Ramos (cell line): ENCODE results near the gene C3orf49.

Source experiments
- in situ Hi-C: fragments of 300-500 bp; cut with MboI; formaldehyde crosslinking; loops from one replicate; pipeline ENCODE4 v1.14.3; 2022; ENCODE audit warnings: low sequenced_read_pairs; ENCODE audit not compliant: unreplicated experiment

The C3orf49 gene

DNA sequence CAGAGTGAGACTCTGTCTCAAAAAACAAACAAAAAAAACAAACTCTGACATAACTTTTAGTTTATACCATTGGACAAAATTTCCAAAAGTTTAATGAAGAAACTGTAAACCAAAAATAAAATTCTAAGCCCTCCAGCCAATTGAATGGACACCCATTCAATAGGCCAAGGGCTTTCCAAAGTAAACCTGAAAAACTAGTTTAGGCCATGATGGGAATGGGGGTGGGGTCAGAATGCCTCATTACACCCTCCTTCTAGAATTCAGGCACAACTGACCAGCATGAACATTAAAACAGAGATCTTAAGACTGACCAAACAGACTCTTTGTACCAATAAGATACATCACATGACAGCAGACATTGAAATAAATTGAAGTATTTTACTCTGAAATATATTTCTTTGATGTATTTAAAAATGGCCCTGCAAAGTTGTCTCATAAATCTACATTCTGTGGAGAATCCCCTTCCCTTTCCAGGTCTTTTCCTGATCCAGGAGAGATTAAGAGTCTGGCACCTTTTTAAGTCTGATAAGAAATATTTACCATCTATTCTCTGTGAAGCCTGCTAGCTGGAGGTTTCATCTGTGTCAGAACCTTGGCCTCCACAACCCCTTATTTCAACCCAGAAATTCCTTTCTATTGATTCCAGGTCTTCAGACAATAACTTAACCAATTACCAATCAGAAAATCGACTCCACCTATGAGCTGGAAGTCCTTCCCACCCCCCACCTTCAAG, 28.8 kb downstream of the C3orf49 start:
- in situ Hi-C loops: no loop called here

GRCh38 chr3:63849175-63849574, 30.1 kb downstream of the C3orf49 start:
- in situ Hi-C loops: no loop called here

DNA sequence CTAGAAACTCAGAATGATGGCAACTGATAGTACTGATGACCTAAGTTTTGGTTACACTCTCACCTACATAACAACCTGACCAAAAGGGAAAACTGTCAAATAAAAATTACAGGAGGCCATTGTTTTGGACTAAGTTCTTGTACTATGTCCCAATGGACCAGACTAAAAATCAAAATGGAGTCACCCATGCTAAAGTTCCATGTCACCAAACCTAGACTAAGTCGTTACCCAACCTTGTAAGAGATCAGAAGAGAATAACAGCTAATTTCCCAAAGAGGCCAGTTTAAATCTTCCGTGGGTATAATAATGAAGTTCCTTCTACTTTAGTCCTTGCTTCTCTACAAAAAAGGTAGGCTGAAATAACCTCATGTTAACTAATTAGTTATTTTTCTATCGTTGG, 32.2 kb downstream of the C3orf49 start:
- in situ Hi-C loops: no loop called here

GRCh38 chr3:63853106-63853505, 34.0 kb downstream of the C3orf49 start:
- in situ Hi-C loops: no loop called here

GRCh38 chr3:63855333-63855940, 36.3 kb downstream of the C3orf49 start:
- in situ Hi-C loops: no loop called here

GRCh38 chr3:63857311-63857710, 38.2 kb downstream of the C3orf49 start:
- in situ Hi-C loops: no loop called here

DNA sequence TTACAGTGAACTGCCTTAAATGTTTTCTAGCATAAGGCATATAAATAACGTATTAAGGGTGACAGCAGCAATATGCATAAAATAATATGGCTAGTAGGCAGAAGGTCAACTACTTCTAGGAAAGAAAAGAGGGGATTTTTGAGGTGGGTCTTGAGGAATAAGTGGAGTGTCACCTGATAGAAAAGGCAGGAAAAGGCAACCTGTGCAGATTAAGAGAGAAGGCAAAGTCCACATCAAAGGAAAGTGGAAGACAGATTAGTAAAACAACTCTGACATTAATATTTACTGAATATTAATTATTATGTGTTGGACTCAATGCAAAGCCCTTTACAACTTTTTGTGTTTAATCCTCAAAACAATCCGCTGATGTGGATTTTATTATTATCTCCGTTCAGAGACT, 41.7 kb downstream of the C3orf49 start:
- in situ Hi-C loops: no loop called here

DNA sequence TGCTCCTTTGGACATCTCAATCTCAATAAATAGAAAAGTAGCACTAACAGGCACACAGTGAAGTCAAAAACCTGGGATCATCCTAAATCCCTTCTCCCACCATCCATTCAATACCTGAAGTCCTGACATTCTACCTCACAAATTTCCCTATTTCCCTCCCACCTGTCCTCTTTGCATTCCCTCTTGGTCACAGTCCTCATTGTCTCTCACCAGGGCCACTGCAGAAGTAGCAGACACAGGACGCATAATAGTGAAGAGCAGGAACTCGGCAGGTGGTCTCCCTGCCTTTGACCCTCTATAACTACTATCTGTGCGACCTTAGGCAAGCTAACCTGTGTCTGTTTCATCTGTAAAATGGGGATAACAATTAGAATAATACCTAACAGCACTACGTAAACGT, 42.2 kb downstream of the C3orf49 start:
- in situ Hi-C loops: no loop called here

- in situ Hi-C loops: no loop called here
Measured at GRCh38 chr3:63862804-63863149, 43.7 kb downstream of the C3orf49 start.

GRCh38 chr3:63863150-63864007, 44.3 kb downstream of the C3orf49 start, which contains the start of the genes ATXN7 and THOC7:
Gene ATXN7, plus strand, starts transcription at chr3:63863867. Its CDS starts 48,732 bp downstream, at chr3:63912599.
Gene THOC7, minus strand, starts transcription at chr3:63863805. Its CDS starts 15 bp downstream, at chr3:63863790.
- in situ Hi-C loops: no loop called here

GRCh38 chr3:63864008-63864964, 45.2 kb downstream of the C3orf49 start:
- in situ Hi-C loops: no loop called here

DNA sequence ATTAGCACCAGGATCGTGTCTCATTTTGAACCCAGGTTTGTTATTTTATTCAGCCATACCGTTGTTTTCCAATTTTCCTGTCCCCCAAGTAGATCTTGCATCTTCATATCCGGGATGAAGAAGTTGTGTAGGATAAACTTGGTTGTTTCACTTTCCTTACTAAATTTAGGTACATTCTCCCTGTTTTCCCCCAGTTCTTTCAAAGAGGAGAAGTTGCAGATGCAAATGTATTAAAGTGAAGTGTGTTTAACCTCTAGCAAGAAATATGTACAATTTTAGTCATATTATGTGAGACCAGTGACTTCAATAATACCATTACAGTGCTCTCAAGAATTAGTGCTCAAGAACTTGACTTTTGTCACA, 45.8 kb downstream of the C3orf49 start:
- in situ Hi-C loops: no loop called here

DNA sequence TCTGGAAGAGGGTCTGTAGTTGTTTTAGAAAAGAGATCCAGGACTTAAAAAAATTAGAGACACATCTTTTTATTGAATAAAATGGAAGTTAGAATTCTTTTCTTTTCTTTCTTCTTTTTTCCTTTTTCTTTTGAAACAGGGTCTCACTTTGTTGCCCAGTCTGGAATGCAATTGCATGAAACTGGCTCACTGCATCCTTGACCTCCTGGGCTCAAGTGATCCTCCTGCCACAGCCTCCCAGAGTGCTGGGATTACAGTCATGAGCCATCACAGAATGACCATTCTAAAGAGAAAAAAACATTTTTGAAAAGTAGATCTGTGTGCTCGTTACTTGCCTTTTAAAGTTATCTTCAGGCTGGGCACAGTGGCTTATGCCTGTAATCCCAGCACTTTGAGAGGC, 48.1 kb downstream of the C3orf49 start:
- in situ Hi-C loops: no loop called here

DNA sequence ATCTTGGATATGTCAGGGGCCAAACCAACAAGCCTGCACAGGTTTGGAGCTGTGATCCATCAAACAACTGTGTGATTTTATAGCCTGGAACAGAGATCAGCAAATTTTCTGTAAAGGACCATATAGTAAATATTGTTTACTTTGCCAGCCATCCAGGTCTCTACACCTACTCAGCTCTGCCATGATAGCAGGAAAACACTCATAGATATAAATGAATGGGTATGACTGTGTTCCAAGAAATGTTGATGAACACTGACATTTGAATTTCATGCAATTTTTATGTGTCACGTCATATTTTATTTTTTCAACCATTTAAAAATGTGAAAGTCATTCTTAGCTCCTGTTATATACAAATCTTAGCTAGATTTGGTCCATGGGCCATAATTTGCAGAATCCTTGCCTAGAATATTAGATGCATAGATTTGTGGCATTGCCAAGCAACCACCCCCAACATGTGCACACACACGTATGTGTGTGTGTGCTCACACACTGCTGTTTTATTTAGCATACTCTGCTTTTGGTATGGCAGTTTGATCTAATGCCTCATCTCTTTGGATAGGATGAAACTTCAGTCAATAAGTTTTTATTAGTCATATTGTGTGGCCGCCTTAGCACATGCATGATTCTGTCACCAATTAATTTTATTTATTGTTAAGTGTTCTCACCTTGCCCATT, 51.0 kb downstream of the C3orf49 start:
- in situ Hi-C loops: no loop called here

- in situ Hi-C loops: no loop called here
Measured at GRCh38 chr3:63870615-63871005, 51.5 kb downstream of the C3orf49 start.

DNA sequence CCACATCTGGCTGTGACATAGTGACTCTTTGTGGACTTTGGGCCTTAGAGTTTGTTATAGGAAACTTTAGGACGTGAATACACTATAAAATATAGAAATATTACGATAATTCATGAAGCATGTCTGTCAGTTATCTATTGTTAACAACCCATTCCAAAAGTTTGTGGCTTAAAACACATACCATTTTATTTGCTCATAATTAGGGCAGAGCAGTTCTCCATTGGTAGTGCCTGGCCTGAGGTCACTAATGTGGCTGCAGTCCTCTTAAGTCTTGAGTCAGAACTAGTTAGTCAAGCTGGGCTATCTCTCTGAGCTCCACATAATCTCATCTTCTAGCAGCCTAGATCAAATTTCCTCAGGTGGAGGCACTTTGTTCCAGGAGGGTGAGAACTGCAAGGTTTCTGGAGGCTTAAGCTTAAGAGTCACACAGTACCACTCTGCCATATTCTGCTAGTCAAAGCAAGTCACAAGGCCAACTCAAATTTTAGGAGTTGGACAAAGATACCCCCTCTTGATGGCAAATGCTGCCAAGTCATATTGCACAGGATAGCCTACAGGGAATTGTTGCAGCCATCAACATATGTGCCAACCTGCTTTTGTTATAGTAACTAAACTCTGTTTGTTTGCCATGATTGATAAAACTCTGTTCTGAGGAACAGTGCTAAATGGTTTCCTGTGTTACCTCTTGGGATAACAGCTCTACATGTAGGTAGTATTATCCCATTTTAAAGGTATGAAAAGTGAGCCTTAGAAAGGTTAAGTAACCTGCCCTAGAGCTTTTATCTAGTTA, 53.2 kb downstream of the C3orf49 start:
- in situ Hi-C loops: no loop called here

DNA sequence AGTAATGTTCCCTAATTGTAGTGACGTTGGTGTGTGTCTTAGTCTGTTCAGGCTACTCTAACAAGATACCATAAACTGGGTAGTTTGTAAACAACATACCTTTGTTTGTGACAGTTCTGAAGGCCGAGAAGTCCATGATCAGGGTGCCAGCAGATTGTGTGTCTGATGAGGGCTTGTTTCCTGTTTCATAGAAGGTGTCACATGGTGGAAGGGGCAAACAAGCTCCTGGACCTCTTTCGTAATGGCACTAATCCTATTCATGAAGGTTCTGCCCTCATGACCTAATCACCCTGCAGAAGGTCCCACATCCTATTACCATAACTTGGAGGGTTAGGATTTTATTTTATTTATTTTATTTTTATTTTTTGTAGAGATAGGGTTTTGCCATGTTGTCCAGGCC, 55.7 kb downstream of the C3orf49 start:
- in situ Hi-C loops: no loop called here

GRCh38 chr3:63875510-63875909, 56.4 kb downstream of the C3orf49 start:
- in situ Hi-C loops: no loop called here

DNA sequence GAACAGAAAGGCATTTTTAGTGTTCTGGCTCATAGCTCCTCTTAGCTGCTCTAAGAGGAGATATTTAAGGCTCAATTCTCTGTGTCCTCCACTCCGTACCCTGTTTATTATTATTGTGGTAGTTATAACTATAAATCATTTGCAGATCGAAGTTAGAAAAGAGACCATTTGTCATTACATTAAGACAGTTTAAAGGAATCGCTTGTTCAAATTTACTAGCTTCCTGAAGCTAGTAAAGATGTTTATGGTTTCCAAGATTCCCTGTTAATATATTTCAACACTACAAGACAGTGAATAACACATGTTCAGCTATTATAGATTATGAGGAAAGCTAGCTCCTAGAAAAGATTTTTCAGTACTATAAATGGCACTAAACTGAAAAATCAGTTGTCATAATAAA, 57.2 kb downstream of the C3orf49 start:
- in situ Hi-C loops: no loop called here
